GM18520 (cell line): ENCODE measurements around the gene RAB3GAP2.
"Not testable (repeated sequence)": the region's sequence is repeated elsewhere in the genome, so short reads cannot be mapped to it uniquely, and the experiment has no call there.

Experiments
- ATAC-seq: cut with Tn5 transposase; IDR thresholded peaks from one replicate; pipeline ENCODE4 v1.9.1; 2021; ENCODE audit not compliant: unreplicated experiment

RAB3GAP2 gene

DNA sequence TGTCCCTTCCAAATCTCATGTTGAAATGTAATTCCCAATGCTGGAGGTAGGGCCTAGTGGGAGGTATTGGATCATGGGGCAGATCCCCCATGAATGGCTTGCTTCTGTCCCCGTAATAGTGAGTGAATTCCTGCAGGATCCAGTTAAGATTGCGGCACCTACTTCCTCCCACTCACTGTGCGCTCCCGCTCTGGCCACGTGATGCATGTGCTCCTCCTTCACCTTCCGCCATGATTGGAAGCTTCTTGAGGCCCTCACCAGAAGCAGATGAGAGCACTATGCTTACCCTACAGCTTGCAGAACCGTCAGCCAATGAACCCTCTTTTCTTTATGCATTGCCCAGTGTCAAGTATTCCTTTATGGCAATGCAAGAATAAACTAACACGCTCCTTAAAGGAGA, 14.9 kb upstream of the RAB3GAP2 start:
- no peak for ATAC-seq

DNA sequence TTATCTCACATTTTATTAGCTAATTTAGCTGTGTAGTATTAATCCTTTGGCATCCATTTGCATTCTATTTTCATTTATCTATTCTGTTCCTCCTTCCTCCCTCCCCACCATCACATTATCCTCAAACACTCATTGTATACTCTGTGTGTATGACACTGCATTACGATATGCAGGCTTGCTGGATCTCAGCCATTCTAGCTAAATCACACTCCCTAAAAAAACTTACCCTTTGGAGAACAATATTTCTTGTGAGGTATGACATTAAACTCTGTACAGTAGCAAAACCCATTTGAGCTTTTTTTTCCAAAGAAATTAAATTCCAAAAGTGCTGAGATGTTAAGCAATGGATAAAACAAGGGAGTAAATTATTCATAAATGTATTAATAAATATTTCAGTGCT, 11.4 kb upstream of the RAB3GAP2 start:
- ATAC-seq = no peak

GRCh38 chr1:220281159-220281574, 8.9 kb upstream of the RAB3GAP2 start:
- ATAC-seq = no peak

- ATAC-seq = no peak
Observed at GRCh38 chr1:220280249-220280648, 8.0 kb upstream of the RAB3GAP2 start.

- no peak for ATAC-seq
Observed at GRCh38 chr1:220278991-220279390, 6.7 kb upstream of the RAB3GAP2 start.

- no peak for ATAC-seq
Observed at GRCh38 chr1:220275430-220275829, 3.2 kb upstream of the RAB3GAP2 start.

GRCh38 chr1:220274251-220274855, 2.1 kb upstream of the RAB3GAP2 start:
- ATAC-seq = no peak

- ATAC-seq = no peak
Observed at GRCh38 chr1:220272841-220273090, 513 bp upstream of the RAB3GAP2 start.

GRCh38 chr1:220271706-220272046, 577 bp downstream of the RAB3GAP2 start:
- no peak for ATAC-seq

GRCh38 chr1:220269036-220269435, 3.2 kb downstream of the RAB3GAP2 start:
- ATAC-seq = no peak

DNA sequence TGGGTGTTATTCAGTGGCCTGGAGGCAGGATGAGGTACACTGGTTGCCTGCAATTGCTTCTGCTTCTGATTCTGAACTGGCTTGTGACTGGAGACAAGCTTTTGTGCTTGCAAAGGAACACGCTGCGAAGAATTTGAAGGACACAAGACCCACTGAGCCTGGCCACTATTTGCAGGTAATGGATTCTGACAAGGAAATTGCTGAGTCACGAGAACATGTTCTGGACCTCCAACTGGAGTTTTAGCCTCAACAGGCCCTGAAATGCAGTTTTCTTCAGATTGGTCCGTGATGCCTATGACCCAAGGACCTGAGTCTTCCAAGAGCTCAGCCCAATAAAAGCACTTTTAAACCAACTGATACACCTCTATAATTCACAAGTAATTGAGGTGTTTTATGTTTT, 4.6 kb downstream of the RAB3GAP2 start:
- no peak for ATAC-seq

DNA sequence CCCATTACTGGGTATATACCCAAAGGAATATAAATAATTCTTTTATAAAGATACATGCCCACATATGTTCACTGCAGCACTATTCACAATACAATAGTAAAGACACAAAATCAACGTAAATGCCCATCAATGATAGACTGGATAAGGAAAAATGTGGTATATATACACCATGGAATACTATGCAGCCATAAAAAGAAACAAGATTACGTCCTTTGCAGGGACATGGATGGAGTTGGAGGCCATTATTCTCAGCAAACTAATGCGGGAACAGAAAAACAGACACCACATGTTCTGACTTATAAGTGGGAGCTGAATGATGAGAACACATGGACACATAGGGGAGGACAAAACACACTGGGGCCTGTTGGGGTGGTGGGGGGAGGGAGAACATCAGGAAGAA, 12.0 kb downstream of the RAB3GAP2 start:
- not testable (repeated sequence) for ATAC-seq

- not testable (repeated sequence) for ATAC-seq
Observed at GRCh38 chr1:220259756-220260155, 12.5 kb downstream of the RAB3GAP2 start.

DNA sequence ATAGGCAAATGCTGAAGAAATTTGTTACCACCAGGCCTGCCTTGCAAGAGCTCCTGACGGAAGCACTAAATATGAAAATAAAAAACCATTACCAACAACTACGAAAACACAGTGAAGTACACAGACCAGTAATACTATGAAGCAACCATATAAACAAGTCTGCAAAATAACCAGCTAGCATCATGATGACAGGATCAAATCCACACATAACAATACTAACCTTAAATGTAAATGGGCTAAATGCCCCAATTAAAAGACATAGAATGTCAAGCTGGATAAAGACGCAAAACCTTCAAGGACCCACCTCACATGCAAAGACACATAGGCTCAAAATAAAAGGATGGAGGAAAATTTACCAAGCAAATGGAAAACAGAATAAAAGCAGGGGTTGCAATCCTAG, 16.1 kb downstream of the RAB3GAP2 start:
- ATAC-seq = not testable (repeated sequence)

DNA sequence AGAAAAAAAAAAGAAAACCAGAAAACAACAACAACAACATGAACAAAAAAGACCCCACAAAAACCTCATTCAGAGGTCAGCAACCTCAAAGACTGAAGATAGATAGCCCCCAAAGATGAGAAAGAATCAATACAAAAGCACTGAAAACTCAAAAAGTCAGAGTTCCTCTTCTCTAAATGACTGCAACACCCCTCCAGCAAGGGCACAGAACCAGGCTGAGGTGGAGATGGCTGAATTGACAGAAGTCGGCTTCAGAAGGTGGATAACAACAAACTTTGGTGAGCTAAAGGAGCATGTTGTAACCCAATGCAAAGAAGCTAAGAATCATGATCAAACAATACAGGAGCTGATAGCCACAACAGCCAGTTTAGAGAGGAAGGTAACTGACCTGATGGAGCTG, 17.0 kb downstream of the RAB3GAP2 start:
- ATAC-seq = no peak

DNA sequence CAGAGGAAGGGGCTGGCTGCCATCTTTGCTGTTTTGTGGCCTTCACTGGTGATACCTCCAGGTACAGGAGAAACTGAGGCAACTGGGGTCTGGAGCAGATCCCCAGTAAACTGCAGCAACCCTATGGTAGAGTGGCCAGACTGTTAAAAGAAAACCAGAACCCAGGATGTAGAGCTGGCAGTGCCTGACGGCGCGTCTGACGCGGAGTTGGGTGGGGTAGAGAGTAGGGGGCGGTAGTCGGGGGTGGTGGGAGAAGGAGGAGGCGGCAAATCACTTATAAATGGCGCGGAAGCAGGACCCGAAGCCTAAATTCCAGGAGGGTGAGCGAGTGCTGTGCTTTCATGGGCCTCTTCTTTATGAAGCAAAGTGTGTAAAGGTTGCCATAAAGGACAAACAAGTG, 19.0 kb downstream of the RAB3GAP2 start:
- ATAC-seq = not testable (repeated sequence)

GRCh38 chr1:220251272-220251671, 21.0 kb downstream of the RAB3GAP2 start:
- ATAC-seq = no peak

DNA sequence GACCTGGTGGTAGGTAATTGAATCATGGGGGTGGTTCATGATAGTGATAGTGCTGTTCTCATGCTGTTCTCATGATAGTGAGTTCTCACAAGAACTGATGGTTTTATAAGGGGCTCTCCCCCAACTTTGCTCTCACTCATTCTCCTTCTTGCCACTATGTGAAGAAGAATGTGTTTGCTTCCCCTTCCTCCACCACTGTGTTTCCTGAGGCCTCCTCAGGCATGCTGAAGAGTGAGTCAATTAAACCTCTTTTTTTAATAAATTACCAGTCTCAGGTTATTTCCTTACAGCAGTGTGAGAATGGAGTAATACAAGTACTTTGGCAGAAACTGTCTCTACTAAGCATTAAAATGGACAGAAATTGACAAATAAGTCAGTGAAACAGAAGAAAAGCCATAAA, 21.6 kb downstream of the RAB3GAP2 start:
- ATAC-seq = no peak

DNA sequence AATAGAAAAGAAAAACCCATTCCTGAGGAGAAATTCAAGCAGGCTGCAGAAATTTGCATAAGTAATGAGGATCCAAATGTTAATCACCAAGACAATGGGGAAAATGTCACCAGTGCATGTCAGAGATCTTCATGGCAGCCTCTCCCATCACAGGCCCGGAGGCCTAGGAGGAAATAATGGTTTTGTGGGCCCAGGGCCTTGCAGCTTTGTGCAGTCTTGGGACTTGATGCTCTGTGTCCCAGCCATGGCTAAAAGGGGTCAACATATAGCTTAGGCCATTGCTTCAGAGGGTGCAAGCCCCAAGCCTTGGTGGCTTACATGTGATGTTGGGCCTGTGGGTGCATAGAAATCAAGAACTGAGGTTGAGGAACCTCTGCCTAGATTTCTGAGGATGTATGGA, 22.7 kb downstream of the RAB3GAP2 start:
- ATAC-seq = no peak

DNA sequence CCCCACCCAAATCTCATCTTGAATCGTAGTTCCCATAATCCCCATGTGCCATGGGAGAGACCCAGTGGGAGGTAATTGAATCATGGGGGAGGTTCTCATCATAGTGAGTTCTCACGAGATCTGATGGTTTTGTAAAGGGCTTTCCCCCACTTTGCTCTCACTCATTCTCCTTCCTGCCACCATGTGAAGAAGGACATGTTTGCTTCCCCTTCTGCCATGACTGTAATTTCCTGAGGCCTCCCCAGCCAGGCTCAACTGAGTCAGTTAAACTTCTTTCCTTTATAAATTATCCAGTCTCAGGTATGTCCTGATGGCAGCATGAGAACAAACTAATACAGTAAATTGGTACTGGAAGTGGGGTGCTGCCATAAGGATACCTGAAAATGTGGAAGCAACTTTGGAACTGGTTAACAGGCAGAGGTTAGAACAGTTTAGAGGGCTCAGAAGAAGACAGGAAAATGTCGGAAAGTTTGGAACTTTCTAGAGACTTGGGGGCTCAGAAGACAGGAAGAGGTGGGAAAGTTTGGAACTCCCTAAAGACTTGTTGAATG, 23.5 kb downstream of the RAB3GAP2 start:
- not testable (repeated sequence) for ATAC-seq

DNA sequence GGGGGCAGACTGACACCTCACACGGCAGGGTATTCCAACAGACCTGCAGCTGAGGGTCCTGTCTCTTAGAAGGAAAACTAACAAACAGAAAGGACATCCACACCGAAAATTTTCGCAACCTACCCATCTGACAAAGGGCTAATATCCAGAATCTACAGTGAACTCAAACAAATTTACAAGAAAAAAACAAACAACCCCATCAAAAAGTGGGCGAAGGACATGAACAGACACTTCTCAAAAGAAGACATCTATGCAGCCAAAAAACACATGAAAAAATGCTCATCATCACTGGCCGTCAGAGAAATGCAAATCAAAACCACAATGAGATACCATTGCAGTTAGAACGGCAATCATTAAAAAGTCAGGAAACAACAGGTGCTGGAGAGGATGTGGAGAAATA, 26.4 kb downstream of the RAB3GAP2 start:
- not testable (repeated sequence) for ATAC-seq

- no peak for ATAC-seq
Observed at GRCh38 chr1:220243947-220244346, 28.3 kb downstream of the RAB3GAP2 start.

DNA sequence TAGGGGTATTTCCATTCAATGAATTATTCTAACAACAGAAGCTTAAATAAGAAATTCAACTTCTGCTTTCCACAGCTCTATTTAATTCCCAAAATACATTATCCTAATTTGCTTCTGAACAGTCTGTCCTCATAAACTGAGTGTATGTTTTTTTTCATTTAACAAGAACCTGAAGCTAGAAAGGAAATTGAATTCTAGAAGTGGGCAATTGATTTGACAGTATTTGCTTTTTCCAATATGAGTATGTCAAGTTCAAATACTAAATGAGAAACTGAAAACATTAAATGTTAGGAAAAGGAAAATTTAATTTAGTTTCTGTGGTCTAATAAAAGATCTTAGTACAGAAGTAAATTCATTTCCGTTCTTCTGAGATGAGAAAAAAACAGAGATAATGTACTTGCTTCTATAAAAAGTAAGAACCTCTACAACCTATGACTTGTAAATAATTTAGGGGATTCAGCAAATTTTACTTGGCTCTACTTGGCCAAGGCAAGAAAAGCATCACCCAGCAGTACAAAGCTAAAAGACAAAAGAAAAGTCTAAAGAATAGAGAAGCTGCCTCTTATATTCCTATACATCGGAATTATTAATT, 31.1 kb downstream of the RAB3GAP2 start:
- no peak for ATAC-seq
